NCI-H1694 treated with DMSO at 0.1 percent for 48 hours (cell line): ENCODE measurements around the gene ANKRD27.
A peak's percentile ranks its signal among the peaks of the same experiment; 100 is the strongest.
"Not testable (repeated sequence)": the region's sequence is repeated elsewhere in the genome, so short reads cannot be mapped to it uniquely, and the experiment has no call there.

ENCODE experiments used
- DNase-seq: peaks from one replicate; lab custom pipeline; 2025; lab: John Stamatoyannopoulos, UW

The ANKRD27 gene

GRCh38 chr19:32674931-32675719 lies at the start of gene ANKRD27:
TSS of gene ANKRD27 (minus strand) at chr19:32675180. CDS start at chr19:32659015, 16,165 bp downstream.
- DNase-seq = peak; percentile 98

- DNase-seq = no peak
Measured at GRCh38 chr19:32720936-32721250, 45.9 kb upstream of the ANKRD27 start.

GRCh38 chr19:32720216-32720935 lies 45.4 kb upstream of the ANKRD27 start:
- no peak for DNase-seq

- DNase-seq = no peak
Measured at GRCh38 chr19:32719611-32720059, 44.7 kb upstream of the ANKRD27 start, which contains the start of gene TDRD12. TSS of gene TDRD12 (plus strand) at chr19:32719767. CDS start at chr19:32720073, 306 bp downstream.

GRCh38 chr19:32718286-32718685 lies 43.3 kb upstream of the ANKRD27 start:
- no peak for DNase-seq

GRCh38 chr19:32717496-32717895 lies 42.5 kb upstream of the ANKRD27 start:
- DNase-seq = no peak

GRCh38 chr19:32716203-32716602 lies 41.2 kb upstream of the ANKRD27 start:
- DNase-seq = not testable (repeated sequence)

- no peak for DNase-seq
Measured at GRCh38 chr19:32711747-32712146, 36.8 kb upstream of the ANKRD27 start.

GRCh38 chr19:32709032-32709431 lies 34.1 kb upstream of the ANKRD27 start:
- no peak for DNase-seq

GRCh38 chr19:32708457-32708856 lies 33.5 kb upstream of the ANKRD27 start:
- DNase-seq = no peak

- DNase-seq = not testable (repeated sequence)
Measured at GRCh38 chr19:32704006-32704405, 29.0 kb upstream of the ANKRD27 start.

- DNase-seq = no peak
Measured at GRCh38 chr19:32702010-32702409, 27.0 kb upstream of the ANKRD27 start.

- DNase-seq = not testable (repeated sequence)
Measured at GRCh38 chr19:32700129-32700528, 25.1 kb upstream of the ANKRD27 start.

GRCh38 chr19:32696771-32697170 lies 21.8 kb upstream of the ANKRD27 start:
- not testable (repeated sequence) for DNase-seq

- not testable (repeated sequence) for DNase-seq
Measured at GRCh38 chr19:32695506-32695905, 20.5 kb upstream of the ANKRD27 start.

- not testable (repeated sequence) for DNase-seq
Measured at GRCh38 chr19:32694851-32695250, 19.9 kb upstream of the ANKRD27 start.

GRCh38 chr19:32694316-32694715 lies 19.3 kb upstream of the ANKRD27 start:
- DNase-seq = not testable (repeated sequence)

- DNase-seq = not testable (repeated sequence)
Measured at GRCh38 chr19:32693151-32694108, 18.4 kb upstream of the ANKRD27 start.

GRCh38 chr19:32692727-32693061 lies 17.7 kb upstream of the ANKRD27 start:
- DNase-seq = no peak

GRCh38 chr19:32691952-32692726 lies 17.2 kb upstream of the ANKRD27 start:
- no peak for DNase-seq

- DNase-seq = peak; percentile 80
Measured at GRCh38 chr19:32691291-32691951, 16.4 kb upstream of the ANKRD27 start, which contains the start of gene NUDT19. TSS of gene NUDT19 (plus strand) at chr19:32691821. CDS start at chr19:32691961, 140 bp downstream.
